ENCODE results near the gene PRCD.

The PRCD gene

GRCh38 chr17:76538281-76538931 is 1.4 kb upstream of the PRCD start:
- no peak overlapping the region for H3K4me3 ChIP-seq (replicated peaks; ENCODE audit: low read depth, low read length)
- no peak for TF ChIP-seq CTCF (IDR thresholded peaks at IDR 0.05; ENCODE audit: insufficient read depth, low read length, poor library complexity, severe bottlenecking)

GRCh38 chr17:76538941-76539570 is 788 bp upstream of the PRCD start:
- Histone ChIP-seq H3K4me3 (replicated peaks; ENCODE audit: low read depth, low read length) (no peak overlapping the region), H3K36me3 (ENCODE audit: control insufficient read depth, insufficient read depth, low read length) (no peaks in the 10 kb centered on the region), H3K27me3 (replicated peaks; ENCODE audit: control insufficient read depth, insufficient read depth, low read length) (peaks cover 6% of the 10 kb centered on the region)
- no peak for DNase-seq (ENCODE audit: extremely low read depth, insufficient read length)
- no peak for TF ChIP-seq CTCF (IDR thresholded peaks at IDR 0.05; ENCODE audit: insufficient read depth, low read length, poor library complexity, severe bottlenecking)

More at GRCh38 chr17:76538281-76538931, 1.4 kb upstream of the PRCD start:
- Histone ChIP-seq H3K27me3 (replicated peaks; ENCODE audit: control insufficient read depth, insufficient read depth, low read length) (peaks cover 6% of the 10 kb centered on the region), H3K36me3 (ENCODE audit: control insufficient read depth, insufficient read depth, low read length) (no peaks in the 10 kb centered on the region)
- no peak for DNase-seq (ENCODE audit: extremely low read depth, insufficient read length)

- DNase-seq (ENCODE audit: extremely low read depth, insufficient read length), result no peak
- Histone ChIP-seq H3K4me3 (replicated peaks; ENCODE audit: low read depth, low read length) (no peak overlapping the region), H3K36me3 (ENCODE audit: control insufficient read depth, insufficient read depth, low read length) (no peaks in the 10 kb centered on the region), H3K27me3 (replicated peaks; ENCODE audit: control insufficient read depth, insufficient read depth, low read length) (peaks cover 5% of the 10 kb centered on the region)
- TF ChIP-seq CTCF (IDR thresholded peaks at IDR 0.05; ENCODE audit: insufficient read depth, low read length, poor library complexity, severe bottlenecking), result no peak
Measured at GRCh38 chr17:76540381-76541300, 797 bp downstream of the PRCD start.

GRCh38 chr17:76541739-76542454 is 2.1 kb downstream of the PRCD start:
- TF ChIP-seq CTCF (IDR thresholded peaks at IDR 0.05; ENCODE audit: insufficient read depth, low read length, poor library complexity, severe bottlenecking), result no peak
- Histone ChIP-seq H3K4me3 (replicated peaks; ENCODE audit: low read depth, low read length) (no peak overlapping the region), H3K36me3 (ENCODE audit: control insufficient read depth, insufficient read depth, low read length) (no peaks in the 10 kb centered on the region), H3K27me3 (replicated peaks; ENCODE audit: control insufficient read depth, insufficient read depth, low read length) (no peaks in the 10 kb centered on the region; the same call in 1 of the 2 replicates)
- DNase-seq (ENCODE audit: extremely low read depth, insufficient read length), result no peak

GRCh38 chr17:76542566-76542971 is 2.7 kb downstream of the PRCD start:
- TF ChIP-seq CTCF (IDR thresholded peaks at IDR 0.05; ENCODE audit: insufficient read depth, low read length, poor library complexity, severe bottlenecking), result no peak
- Histone ChIP-seq H3K4me3 (replicated peaks; ENCODE audit: low read depth, low read length) (no peak overlapping the region), H3K27me3 (replicated peaks; ENCODE audit: control insufficient read depth, insufficient read depth, low read length) (no peaks in the 10 kb centered on the region; the same call in 1 of the 2 replicates), H3K36me3 (ENCODE audit: control insufficient read depth, insufficient read depth, low read length) (no peaks in the 10 kb centered on the region)
- no peak for DNase-seq (ENCODE audit: extremely low read depth, insufficient read length)
